KMS-11 (cell line): ENCODE data around the gene ZG16B.

Experiments used
- H2AFZ ChIP-seq: fragments of 200-600 bp; sonication (generic); 2 replicates; pipeline ENCODE4 v1.6.1; 2016; ENCODE audit warnings: antibody characterized with exemption, mixed run types, low read depth
- H3K27ac ChIP-seq: fragments of 200-600 bp; sonication (generic); 2 replicates; pipeline ENCODE4 v1.6.1; 2016; ENCODE audit warnings: mild to moderate bottlenecking, mixed run types
- H3K27me3 ChIP-seq: fragments of 200-600 bp; sonication (generic); 2 replicates; pipeline ENCODE4 v1.6.1; 2017; ENCODE audit warnings: mild to moderate bottlenecking, low read depth, mixed run types, moderate library complexity; ENCODE audit not compliant: insufficient read depth
- H3K36me3 ChIP-seq: fragments of 200-600 bp; sonication (generic); 2 replicates; pipeline ENCODE4 v1.6.1; 2017; ENCODE audit warnings: mild to moderate bottlenecking, mixed run types; ENCODE audit not compliant: insufficient read depth
- H3K4me1 ChIP-seq: fragments of 200-600 bp; sonication (generic); 2 replicates; pipeline ENCODE4 v1.6.1; 2016; ENCODE audit warnings: mild to moderate bottlenecking, low read depth, mixed run types; ENCODE audit not compliant: poor library complexity, severe bottlenecking
- H3K4me2 ChIP-seq: fragments of 200-600 bp; sonication (generic); 2 replicates; pipeline ENCODE4 v1.7.0; 2016; ENCODE audit warnings: mild to moderate bottlenecking, mixed run types
- H3K4me3 ChIP-seq: fragments of 200-600 bp; sonication (generic); IDR thresholded peaks from 2 replicates; pipeline ENCODE4 v1.6.1; 2017; ENCODE audit warnings: low read depth, low read length, mixed read lengths; ENCODE audit not compliant: insufficient read depth
- H3K79me2 ChIP-seq: fragments of 200-600 bp; sonication (generic); 2 replicates; pipeline ENCODE4 v1.6.1; 2016; ENCODE audit warnings: low read depth, mixed run types; ENCODE audit not compliant: insufficient read depth
- H3K9ac ChIP-seq: fragments of 200-600 bp; sonication (generic); 2 replicates; pipeline ENCODE4 v1.6.1; 2016; ENCODE audit warnings: mild to moderate bottlenecking, mixed run types
- H4K20me1 ChIP-seq: fragments of 200-600 bp; sonication (generic); 2 replicates; pipeline ENCODE4 v1.6.1; 2016; ENCODE audit warnings: mild to moderate bottlenecking, mixed run types; ENCODE audit not compliant: insufficient read depth
- CTCF ChIP-seq: fragments of 200-600 bp; sonication (generic); conservative IDR thresholded peaks from 2 replicates; pipeline ENCODE4 v1.6.1; 2017; ENCODE audit warnings: low read depth, mild to moderate bottlenecking, antibody characterized with exemption, low read length, moderate library complexity, mixed read lengths

The ZG16B gene

GRCh38 chr16:2808181-2808580, 21.9 kb upstream of the ZG16B start:
- no peaks in the 10 kb centered on the region for H3K36me3 ChIP-seq
- no peak overlapping the region for H3K4me3 ChIP-seq
- TF ChIP-seq CTCF, result no peak
- no peak overlapping the region for H2AFZ ChIP-seq
- no peaks in the 10 kb centered on the region for H4K20me1 ChIP-seq
- H3K27me3 ChIP-seq, result peaks cover 99% of the 10 kb centered on the region
- no peaks in the 10 kb centered on the region for H3K4me1 ChIP-seq
- no peaks in the 10 kb centered on the region for H3K79me2 ChIP-seq
- no peak overlapping the region for H3K9ac ChIP-seq
- no peak overlapping the region for H3K4me2 ChIP-seq
- no peak overlapping the region for H3K27ac ChIP-seq

GRCh38 chr16:2809149-2809760, 20.8 kb upstream of the ZG16B start:
- Histone ChIP-seq H3K27me3 (peaks cover 99% of the 10 kb centered on the region), H3K27ac (no peak overlapping the region), H3K9ac (no peak overlapping the region), H3K4me2 (no peak overlapping the region), H3K4me3 (no peak overlapping the region), H3K4me1 (no peaks in the 10 kb centered on the region), H4K20me1 (no peaks in the 10 kb centered on the region), H2AFZ (no peak overlapping the region), H3K79me2 (no peaks in the 10 kb centered on the region), H3K36me3 (no peaks in the 10 kb centered on the region)
- no peak for TF ChIP-seq CTCF

- Histone ChIP-seq H4K20me1 (no peaks in the 10 kb centered on the region), H3K4me3 (no peak overlapping the region), H3K27ac (no peak overlapping the region), H3K9ac (no peak overlapping the region), H3K79me2 (no peaks in the 10 kb centered on the region), H3K36me3 (no peaks in the 10 kb centered on the region), H3K4me2 (no peak overlapping the region), H3K27me3 (peaks cover 99% of the 10 kb centered on the region), H3K4me1 (no peaks in the 10 kb centered on the region), H2AFZ (no peak overlapping the region)
- no peak for TF ChIP-seq CTCF
These were observed 19.5 kb upstream of the ZG16B start for GRCh38 chr16:2810651-2811050.

- Histone ChIP-seq H3K27me3 (peaks cover 99% of the 10 kb centered on the region), H4K20me1 (no peaks in the 10 kb centered on the region), H3K79me2 (no peaks in the 10 kb centered on the region), H3K27ac (no peak overlapping the region), H3K4me1 (no peaks in the 10 kb centered on the region), H2AFZ (no peak overlapping the region), H3K36me3 (no peaks in the 10 kb centered on the region), H3K4me3 (no peak overlapping the region), H3K4me2 (no peak overlapping the region), H3K9ac (no peak overlapping the region)
- TF ChIP-seq CTCF, result no peak
These were observed 18.2 kb upstream of the ZG16B start for GRCh38 chr16:2811703-2812471.
